ENCODE data around the gene ATF7IP.
"Not testable (repeated sequence)": the region's sequence is repeated elsewhere in the genome, so short reads cannot be mapped to it uniquely, and the experiment has no call there.

The ATF7IP gene

GRCh38 chr12:14365294-14366208, at the start of gene ATF7IP:
ATF7IP (plus strand) TSS chr12:14365682; CDS start chr12:14423916, 58,234 bp downstream.
- DNase-seq: peak; percentile 81

GRCh38 chr12:14317362-14318146, 47.9 kb upstream of the ATF7IP start:
- no peak for DNase-seq

- DNase-seq: not testable (repeated sequence)
Observed at GRCh38 chr12:14319704-14320427, 45.6 kb upstream of the ATF7IP start.

DNA sequence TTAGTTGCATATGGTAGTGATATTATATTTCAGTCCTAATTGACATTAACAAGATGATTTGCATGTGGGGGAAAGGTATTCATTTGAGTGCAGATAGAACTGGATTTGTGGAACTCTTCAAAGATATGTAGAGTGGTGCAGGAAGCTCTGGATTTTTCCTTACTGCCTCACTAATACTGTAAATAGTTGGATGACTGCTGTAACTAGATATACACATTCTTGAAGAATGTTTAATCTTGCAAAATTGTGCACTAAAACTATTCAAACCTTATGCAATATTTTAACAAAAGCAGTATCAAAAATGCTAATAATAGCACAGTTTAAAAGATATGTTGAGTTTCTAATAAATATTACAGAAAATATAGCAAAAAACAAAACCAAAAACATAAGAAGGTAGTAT, 43.1 kb upstream of the ATF7IP start:
- no peak for DNase-seq

GRCh38 chr12:14325716-14326343, 39.7 kb upstream of the ATF7IP start:
- no peak for DNase-seq

DNA sequence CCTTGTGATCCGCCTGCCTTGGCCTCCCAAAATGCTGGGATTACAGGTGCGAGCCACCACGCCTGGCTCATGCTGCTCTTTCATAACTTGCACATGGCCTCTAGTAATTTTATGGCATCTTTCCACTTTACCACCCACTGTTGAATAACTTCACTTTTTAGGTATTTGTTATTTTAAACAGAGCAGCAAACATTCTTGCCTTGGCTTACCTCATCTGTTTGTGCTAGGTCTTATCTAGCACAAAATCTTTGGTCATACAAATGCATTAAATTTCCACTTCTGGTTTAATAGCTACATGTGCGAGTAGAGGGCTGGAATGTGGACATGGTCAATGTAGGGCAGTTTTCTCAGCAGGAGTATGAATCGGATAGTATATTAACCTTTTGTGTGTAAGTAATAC, 38.8 kb upstream of the ATF7IP start:
- no peak for DNase-seq

DNA sequence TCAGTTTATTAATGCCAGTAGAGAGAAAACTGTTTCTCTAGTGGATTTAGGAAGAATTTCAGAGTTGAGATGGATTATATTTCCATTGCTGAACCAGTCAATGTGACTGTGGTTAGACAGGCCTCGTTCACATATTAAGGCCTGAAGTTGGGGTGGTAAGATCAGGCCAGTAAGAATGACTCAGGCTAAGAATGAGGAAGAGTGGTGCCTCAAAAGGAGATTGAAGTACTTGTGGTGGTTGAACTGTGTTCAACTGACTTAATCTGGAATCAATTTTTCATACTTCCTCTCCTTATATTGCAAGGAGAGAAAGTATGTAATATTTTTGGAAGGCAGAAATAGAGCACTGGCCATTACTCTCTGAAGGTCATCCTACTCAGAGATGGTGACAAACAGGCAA, 37.8 kb upstream of the ATF7IP start:
- DNase-seq: peak; percentile 2

GRCh38 chr12:14332482-14332881, 33.0 kb upstream of the ATF7IP start:
- no peak for DNase-seq

GRCh38 chr12:14340371-14340770, 25.1 kb upstream of the ATF7IP start:
- DNase-seq: no peak

DNA sequence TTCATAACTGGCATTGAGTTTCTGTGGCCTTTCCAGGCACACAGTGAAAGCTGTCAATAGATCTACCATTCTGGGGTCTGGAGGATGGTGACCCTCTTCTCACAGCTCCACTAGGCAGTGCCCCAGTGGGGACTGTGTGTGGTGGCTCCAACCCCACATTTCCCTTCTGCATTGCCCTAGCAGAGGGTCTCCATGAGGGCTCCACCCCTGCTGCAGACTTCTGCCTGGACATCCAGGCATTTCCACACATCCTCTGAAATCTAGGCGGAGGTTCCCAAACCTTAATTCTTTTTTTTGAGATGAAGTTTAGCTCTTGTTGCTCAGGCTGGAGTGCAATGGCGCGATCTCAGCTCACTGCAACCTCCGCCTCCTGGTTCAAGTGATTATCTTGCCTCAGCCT, 14.0 kb upstream of the ATF7IP start:
- DNase-seq: not testable (repeated sequence)

DNA sequence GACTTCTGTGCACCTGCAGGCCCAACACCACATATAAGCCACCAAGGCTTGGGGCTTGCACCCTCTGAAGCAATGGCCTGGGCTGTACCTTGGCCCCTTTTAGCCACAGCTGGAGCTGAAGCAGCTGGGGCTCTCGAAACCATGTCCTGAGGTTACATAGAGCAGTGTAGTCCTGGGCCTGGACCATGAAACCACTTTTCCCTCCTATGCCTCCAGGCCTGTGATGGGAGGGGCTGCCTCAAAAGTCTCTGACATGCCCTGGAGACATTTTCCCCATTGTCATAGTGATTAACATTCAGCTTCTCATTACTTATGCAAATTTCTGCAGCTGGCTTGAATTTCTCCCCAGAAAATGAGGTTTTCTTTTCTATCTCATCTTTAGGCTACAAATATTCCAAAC, 13.4 kb upstream of the ATF7IP start:
- not testable (repeated sequence) for DNase-seq

DNA sequence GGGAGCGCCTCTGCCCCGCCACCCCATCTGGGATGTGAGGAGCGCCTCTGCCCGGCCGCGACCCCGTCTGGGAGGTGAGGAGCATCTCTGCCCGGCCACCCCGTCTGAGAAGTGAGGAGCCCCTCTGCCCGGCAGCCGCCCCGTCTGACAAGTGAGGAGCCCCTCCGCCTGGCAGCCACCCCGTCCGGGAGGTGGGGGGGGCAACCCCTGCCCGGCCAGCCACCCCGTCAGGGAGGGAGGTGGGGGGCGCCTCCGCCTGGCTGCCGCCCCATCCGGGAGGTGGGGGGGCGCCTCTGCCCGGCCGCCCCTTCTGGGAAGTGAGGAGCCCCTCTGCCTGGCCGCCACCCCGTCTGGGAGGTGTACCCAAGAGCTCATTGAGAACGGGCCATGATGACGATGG, 10.8 kb upstream of the ATF7IP start:
- DNase-seq: not testable (repeated sequence)

DNA sequence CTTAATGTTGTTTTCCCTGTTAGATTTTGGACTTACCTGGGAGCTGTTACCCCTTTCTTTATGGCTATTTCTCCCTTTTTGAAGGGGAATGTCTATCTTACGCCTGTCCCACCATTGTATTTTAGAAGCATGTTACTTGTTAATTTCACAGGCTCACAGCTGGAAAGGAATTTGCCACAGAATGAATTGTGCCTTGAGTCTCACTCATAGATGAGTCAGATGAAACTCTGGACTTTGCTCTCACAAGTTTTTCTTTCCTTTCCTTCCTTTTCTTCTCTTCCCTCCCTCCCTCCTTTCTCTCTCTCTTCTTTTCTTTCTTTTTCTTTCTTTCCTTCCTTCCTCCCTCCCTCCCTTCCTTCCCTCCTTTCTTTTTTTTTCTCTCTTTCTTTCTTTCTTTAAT, 9.3 kb upstream of the ATF7IP start:
- no peak for DNase-seq

- no peak for DNase-seq
Observed at GRCh38 chr12:14357486-14357885, 8.0 kb upstream of the ATF7IP start.

DNA sequence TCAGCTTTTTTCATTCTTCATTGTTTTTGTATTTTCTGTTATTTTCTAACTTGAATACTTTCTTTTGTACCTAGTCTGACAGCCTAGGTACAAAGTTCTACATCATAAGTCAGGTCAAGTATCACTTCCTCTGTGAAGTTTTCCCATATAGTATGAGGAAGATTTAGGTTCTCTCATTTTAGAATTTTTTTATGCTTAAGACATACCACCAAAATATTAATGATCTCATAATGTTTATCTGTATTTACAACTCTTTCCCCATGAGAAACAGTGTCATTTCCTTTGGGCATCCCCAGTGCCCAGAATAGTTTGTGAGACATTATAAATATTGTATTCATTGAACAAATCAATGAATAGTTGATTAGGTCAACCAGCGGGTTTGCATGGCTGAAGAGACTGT, 3.1 kb upstream of the ATF7IP start:
- DNase-seq: no peak

- no peak for DNase-seq
Observed at GRCh38 chr12:14364583-14365271, 755 bp upstream of the ATF7IP start.

- no peak for DNase-seq
Observed at GRCh38 chr12:14366209-14367039, 942 bp downstream of the ATF7IP start.

DNA sequence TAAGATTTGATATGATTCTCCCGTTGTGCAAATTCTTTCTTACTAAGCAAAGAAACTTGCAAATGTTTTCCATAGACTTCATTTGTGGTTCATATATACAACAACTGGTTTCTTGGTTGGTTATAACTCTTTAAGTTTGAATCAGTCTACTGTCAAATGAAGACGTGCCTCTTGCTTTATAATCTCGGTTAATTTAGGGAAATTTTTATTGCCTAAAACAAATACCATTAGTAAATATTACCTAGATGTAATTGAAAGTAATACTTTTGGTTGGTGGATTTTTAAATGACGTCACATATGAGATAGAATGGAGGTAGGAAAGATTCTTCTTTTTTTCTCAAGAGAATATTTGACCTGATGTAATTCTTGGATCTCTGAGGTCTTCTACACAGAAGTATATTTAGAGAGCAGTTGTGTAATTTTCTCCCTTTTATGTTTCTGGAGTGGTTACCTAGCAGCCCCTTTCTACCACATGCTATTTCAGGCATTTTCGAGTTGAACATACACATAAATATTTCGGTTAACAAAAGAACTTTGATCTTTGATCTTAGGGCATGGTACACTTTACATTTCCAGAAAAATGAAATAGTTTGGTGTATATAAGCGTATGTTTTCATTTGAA, 1.7 kb downstream of the ATF7IP start:
- no peak for DNase-seq

DNA sequence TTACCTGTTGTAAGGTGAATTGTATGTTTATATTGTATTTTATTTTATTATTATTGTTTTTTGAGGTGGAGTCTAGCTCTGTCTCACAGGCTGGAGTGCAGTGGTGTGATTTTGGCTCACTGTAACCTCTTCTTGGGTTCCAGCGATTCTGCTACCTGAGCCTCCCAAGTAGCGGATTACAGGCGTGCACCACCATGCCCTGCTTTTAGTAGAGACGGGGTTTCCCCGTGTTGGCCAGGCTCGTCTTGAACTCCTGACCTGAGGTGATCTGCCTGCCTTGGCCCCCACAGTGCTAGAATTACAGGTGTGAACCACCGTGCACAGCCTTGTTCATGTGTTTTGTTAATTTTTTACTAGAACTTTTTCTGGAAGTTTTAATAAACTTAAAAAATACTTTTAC, 3.8 kb downstream of the ATF7IP start:
- no peak for DNase-seq

DNA sequence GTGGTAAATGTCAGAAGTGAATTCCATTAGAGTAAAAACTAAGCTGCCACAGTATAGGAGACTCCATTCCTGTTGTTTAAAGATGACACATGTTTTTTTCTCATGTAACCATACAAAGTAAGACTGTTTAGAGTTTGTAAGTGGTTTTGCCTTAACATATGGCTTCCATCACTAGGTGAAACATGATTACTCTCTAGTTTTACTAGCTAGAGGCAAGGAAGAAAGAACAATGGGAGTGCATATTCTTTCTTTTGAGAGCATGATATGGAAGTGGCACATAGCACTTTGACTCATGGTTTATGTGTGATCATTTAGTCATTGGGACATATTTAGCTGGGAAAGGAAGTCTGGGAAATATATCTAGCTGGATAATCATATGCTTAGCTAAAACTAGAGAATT, 7.7 kb downstream of the ATF7IP start:
- DNase-seq: no peak

DNA sequence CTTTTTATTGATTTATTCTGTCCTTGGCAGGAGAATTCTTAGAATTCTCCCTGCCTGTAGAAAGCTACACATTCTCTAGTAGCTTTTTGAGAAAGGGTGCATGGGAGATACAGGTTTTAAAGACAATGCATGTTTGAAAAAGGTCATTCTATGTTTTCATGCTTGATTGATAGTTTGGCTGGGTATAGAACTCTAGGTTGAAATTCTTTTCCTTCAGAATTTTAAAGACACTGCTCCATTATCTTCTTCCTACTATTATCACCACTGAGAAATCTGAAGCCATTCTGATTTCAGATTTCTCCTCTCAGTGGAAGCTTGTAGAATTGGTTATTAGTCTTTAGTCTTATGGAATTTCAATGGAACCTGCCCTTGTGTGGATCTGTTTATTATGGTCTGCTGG, 14.0 kb downstream of the ATF7IP start:
- DNase-seq: no peak
